GDM1 (cell line): Measurements from ENCODE around the gene WWC1.

Experiments
- DNase-seq: peaks from one replicate; lab custom pipeline; 2025; lab: John Stamatoyannopoulos, UW

WWC1 gene

DNA sequence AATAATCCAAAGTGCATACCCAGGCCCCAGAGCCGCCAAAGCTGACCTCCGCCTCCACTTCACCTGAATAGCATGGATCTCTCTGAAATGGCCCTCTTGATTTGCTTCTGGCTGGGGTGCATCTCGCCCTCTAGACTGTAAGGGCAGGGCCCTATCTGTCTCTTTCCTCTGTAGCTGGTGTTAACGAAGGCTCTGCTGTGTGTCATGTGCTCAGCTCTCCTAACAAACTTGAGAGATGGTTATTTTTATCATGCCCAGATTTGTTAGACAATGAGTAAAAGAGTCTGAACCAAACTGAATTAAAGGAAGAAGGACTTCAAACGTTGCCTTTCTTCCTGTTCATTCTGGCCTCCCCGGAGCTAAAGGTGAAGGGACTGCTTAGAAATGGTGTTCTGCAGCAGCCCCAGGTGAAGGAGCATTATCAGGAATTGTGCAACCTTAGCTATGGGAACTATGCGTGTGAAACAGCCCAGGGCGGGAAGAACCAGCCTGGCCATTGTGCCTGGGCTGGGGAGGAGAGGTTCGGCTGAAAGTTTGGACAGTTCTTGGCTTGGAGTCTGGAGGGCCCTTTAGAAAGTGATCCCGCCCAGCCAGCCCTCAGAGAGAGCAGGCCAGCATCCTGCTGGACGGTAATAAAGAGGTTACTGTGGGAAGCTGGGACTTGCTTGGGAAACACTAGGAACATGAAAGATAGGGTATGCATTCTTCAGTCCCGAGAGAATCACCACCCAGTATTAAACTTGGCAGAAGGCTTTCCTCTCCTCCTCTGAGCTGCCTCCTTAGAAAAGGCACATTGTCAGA lies 73.5 kb downstream of the WWC1 start:
- no peak for DNase-seq

GRCh38 chr5:168365581-168366081 lies 74.2 kb downstream of the WWC1 start:
- no peak for DNase-seq

DNA sequence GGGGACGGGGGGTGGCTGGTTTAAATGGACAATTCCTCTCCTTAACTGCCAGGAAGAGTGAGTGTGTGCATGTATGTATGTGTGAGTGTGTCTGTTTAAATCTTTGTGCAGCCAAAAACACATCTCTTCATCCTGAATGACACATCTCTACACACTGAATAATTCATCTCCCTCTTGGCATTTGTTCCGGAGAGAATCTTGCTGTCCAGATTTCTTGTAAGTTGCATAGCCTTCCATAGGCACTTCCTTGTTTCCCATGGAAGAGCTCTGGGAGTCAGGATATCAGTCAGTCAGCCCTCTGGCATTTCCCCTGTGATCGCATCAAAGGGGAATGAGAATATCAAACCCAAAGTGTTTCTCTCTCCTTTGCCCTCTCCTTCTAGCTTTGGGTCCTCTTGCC lies 74.7 kb downstream of the WWC1 start:
- DNase-seq, result no peak

DNA sequence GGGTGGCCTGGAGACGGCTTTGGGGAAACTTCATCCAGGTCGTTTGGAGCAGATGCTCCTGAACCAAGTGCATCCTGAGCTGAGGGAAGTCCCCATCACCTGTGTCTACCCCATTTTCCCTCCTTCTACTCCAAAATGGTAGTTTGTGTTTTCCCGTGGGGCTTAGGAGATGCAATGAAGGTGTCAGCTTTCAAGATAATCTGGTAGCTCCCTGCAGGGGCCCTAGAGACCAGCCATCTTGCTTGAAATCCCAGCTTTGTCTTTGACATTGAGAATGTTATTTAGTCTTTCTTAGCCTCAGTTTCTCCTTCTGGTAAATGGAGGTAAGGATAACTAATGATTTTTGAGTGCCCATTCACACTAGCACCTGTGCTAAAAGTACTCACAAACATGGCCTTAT lies 77.4 kb downstream of the WWC1 start:
- no peak for DNase-seq

- no peak for DNase-seq
Observed at GRCh38 chr5:168370831-168371230, 79.4 kb downstream of the WWC1 start.

GRCh38 chr5:168372356-168372946 lies 81.0 kb downstream of the WWC1 start:
- DNase-seq, result no peak

- no peak for DNase-seq
Observed at GRCh38 chr5:168374532-168374931, 83.1 kb downstream of the WWC1 start.

GRCh38 chr5:168375214-168375613 lies 83.8 kb downstream of the WWC1 start:
- DNase-seq, result no peak

DNA sequence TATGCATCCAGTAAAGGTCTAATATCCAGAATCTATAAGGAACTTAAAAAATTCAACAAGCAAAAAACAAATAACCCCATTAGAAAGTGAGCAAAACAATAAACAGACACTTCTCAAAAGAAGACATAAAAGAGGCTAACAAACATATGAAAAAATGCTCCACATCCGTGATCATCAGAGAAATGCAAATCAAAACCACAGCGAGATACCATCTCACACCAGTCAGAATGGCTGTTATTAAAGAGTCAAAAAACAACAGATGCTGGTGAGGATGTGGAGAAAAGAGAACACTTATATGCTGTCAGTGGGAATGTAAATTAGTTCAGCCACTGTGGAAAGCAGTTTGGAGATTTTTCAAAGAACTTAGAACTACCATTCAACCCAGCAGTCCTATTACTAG lies 86.1 kb downstream of the WWC1 start:
- DNase-seq, result no peak

DNA sequence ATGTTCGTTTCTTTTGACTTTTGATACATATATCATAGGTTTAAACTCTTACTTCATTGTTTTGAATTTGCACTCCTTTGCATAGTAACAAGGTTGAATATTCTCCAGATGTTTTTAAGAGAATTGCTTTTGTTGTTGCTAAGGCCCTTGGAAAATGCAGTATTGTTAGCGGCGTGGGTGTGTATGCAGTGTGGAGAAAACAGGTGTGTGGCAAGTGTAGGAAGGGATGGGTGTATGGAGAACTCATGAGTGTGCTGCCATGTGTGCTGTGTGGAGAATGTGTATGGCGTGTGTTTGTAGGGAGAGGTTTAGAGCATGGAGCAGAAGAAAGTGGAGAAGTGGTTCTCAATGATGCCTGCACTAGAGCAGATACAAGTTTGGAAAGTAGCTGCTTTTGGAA lies 87.3 kb downstream of the WWC1 start:
- DNase-seq, result no peak

- no peak for DNase-seq
Observed at GRCh38 chr5:168382421-168382820, 91.0 kb downstream of the WWC1 start.

GRCh38 chr5:168390491-168390890 lies 99.0 kb downstream of the WWC1 start:
- DNase-seq, result no peak

- no peak for DNase-seq
Observed at GRCh38 chr5:168393773-168394172, 102.3 kb downstream of the WWC1 start.

DNA sequence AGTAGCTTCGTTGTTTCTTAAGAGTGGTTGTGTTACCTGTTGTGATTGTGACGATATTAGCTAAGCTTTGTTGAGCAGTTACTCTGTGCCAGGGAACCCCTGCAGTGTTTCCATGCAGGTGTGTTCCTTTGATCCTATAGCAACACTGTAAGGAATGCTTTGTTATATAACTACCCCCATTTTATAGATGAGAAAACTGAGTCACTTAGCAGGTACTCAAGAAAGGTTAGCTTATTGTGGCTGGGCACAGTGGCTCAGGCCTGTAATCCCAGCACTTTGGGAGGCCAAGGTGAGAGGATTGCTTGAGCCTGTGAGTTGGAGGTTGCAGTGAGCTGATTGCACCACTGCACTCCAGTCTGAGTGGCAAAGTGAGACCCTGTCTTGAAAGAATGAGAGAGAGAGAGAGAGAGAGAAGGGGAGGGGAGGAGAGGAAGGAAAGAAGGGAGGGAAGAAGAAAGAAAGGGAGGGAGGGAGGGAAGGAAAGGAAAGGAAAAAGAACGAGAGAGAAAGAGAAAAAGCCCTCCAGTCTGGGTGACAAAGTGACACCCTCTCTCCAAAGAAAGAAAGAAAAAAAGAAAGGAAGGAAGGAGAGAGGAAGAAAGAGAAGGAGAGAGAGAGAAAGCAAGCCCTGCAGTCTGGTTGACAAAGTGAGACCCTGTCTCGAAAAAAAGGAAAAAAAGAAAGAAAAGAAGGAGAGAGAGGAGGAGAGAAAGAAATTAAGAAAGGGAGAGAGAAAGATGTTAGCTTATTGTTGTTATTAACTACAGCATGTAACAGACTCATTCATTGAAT lies 109.2 kb downstream of the WWC1 start:
- DNase-seq, result no peak

DNA sequence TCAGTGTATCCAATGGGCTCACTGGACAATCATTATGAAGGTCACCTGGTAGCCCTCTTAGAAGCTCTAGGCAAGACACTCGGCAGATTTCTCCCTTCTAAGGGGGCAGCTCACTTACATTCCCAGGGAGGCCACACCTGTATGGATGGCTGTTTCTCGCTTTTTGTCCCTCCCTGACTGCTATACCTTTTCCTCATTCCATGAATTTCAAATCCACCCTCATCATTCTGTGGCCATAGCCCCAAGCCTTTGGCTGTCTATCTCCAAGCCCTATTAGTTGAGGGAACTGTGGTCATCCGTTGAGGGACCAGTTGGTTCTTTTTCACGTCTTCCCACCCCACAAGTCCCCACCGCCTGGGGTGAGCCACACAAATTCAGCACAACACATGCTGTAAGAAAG lies 109.8 kb downstream of the WWC1 start:
- no peak for DNase-seq

- DNase-seq, result no peak
Observed at GRCh38 chr5:168401880-168402279, 110.4 kb downstream of the WWC1 start.

- DNase-seq, result no peak
Observed at GRCh38 chr5:168404365-168404764, 112.9 kb downstream of the WWC1 start.

DNA sequence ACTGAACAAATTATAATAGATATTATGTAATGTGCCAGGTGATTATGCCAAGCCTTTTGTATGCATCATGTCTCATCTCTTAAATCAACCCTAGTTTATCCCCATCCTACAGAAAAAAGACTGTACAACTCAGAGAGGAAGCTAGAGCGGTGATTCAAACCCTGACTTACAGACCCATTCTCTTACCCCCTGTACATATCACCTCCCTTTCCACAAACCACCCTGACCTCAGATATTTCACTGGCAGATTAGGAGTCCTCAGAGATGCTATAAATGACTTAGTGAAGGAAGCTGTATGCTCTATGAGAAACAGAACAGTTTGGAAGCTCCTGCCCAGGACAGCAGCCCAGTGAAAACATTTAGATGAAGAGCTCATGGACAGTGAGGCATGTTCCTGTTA lies 115.8 kb downstream of the WWC1 start:
- DNase-seq, result no peak

DNA sequence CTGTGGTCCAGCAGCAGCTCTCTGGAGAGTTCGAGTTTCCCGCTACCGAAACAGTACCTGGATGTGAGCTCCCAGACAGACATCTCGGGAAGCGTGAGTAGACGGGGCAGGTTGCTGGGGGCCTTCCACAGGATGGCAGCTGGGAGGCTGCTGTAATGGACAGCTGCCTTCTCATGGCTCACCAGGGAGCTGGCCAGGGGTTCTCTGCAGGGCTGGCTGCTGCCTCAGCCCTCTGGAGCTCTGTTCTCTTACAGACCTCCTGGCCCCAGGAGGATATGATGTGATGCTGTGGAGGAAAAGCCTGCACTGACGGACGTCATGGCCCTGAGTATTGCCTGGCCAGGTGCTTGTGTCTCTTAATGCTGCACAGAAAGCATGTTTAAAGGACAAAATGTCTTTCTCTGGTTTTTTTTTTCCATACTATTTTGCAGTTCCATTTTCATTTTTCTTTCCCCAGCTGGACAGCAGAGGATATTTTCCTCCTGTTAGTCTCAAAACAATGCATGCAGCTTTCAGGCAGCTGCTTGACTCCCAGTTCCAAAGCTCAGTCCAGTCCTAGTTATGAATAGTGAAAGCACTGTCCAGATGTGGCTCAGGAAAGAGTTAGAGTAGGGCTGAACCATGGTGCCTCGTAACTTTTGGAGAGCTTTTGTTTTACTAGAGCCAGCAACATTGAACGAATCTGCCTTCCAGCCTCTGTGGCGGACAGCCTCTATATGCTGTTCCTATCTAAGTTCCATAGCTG lies 117.3 kb downstream of the WWC1 start:
- DNase-seq, result no peak

GRCh38 chr5:168409591-168410458 lies 118.4 kb downstream of the WWC1 start:
- DNase-seq, result no peak

GRCh38 chr5:168411871-168412270 lies 120.4 kb downstream of the WWC1 start:
- DNase-seq, result no peak
